T-helper 2 cell treated with Interferon-gamma antibody and Interleukin-4, amounts not matched to agents 5 μg/mL and 100 μg/mL, for 36 hours (primary cell): Measurements from ENCODE around the gene PTCD1.
A peak's percentile ranks its signal among the peaks of the same experiment; 100 is the strongest.

Experiments
- DNase-seq: peaks from one replicate; pipeline ENCODE4 v3.0.0; 2021; ENCODE audit warnings: low spot score
- H3K27ac Mint-ChIP-seq: one replicate; pipeline ENCODE4 v1.8.0; 2021; ENCODE audit warnings: mild to moderate bottlenecking, mixed read lengths
- H3K27me3 Mint-ChIP-seq: one replicate; pipeline ENCODE4 v1.8.0; 2021; ENCODE audit warnings: low read depth, mixed read lengths
- H3K36me3 Mint-ChIP-seq: one replicate; pipeline ENCODE4 v1.8.0; 2021; ENCODE audit warnings: low read depth, mixed read lengths
- H3K4me1 Mint-ChIP-seq: one replicate; pipeline ENCODE4 v1.8.0; 2021; ENCODE audit warnings: low read depth, mixed read lengths
- H3K4me3 Mint-ChIP-seq: one replicate; pipeline ENCODE4 v1.8.0; 2022; ENCODE audit warnings: mild to moderate bottlenecking, moderate library complexity, mixed read lengths
- H3K9me3 Mint-ChIP-seq: one replicate; pipeline ENCODE4 v1.8.0; 2021; ENCODE audit warnings: mixed read lengths

PTCD1 gene

GRCh38 chr7:99409192-99409572 is 29.4 kb downstream of the PTCD1 start:
- Mint-ChIP-seq H3K4me3 (peak overlapping the region; percentile 93), H3K4me1 (peaks cover 29% of the 10 kb centered on the region), H3K36me3 (peaks cover 36% of the 10 kb centered on the region), H3K9me3 (no peaks in the 10 kb centered on the region), H3K27me3 (no peaks in the 10 kb centered on the region), H3K27ac (peak overlapping the region; percentile 93)
- DNase-seq = peak; percentile 14

GRCh38 chr7:99408379-99409191 is 30.0 kb downstream of the PTCD1 start, which contains the start of the genes BUD31 and PDAP1:
Gene BUD31 (plus strand): TSS chr7:99408969. CDS start chr7:99411093, 2,124 bp downstream.
Gene PDAP1 (minus strand): TSS chr7:99408597. CDS start chr7:99408548, 49 bp downstream.
- H3K4me3 Mint-ChIP-seq = peak within 1 kb of the TSS; percentile 93
- H3K27ac Mint-ChIP-seq = peak within 1 kb of the TSS; percentile 93
- no peaks in the 10 kb centered on the region for H3K27me3 Mint-ChIP-seq
- peak; percentile 94 for DNase-seq
- H3K36me3 Mint-ChIP-seq = peaks cover 42% of the 10 kb centered on the region
- H3K4me1 Mint-ChIP-seq = peaks cover 32% of the 10 kb centered on the region
- no peaks in the 10 kb centered on the region for H3K9me3 Mint-ChIP-seq

GRCh38 chr7:99407872-99408378 is 30.7 kb downstream of the PTCD1 start:
- Mint-ChIP-seq H3K9me3 (no peaks in the 10 kb centered on the region), H3K36me3 (peaks cover 43% of the 10 kb centered on the region)

GRCh38 chr7:99406557-99406956 is 32.0 kb downstream of the PTCD1 start:
- Mint-ChIP-seq H3K4me1 (peaks cover 32% of the 10 kb centered on the region), H3K36me3 (peaks cover 38% of the 10 kb centered on the region), H3K4me3 (peak overlapping the region; percentile 93), H3K27ac (peak overlapping the region; percentile 41), H3K9me3 (no peaks in the 10 kb centered on the region), H3K27me3 (no peaks in the 10 kb centered on the region)
- no peak for DNase-seq

More at GRCh38 chr7:99407872-99408378, 30.7 kb downstream of the PTCD1 start:
- DNase-seq = no peak
- peak overlapping the region; percentile 93 for H3K27ac Mint-ChIP-seq
- peaks cover 32% of the 10 kb centered on the region for H3K4me1 Mint-ChIP-seq
- peak overlapping the region; percentile 93 for H3K4me3 Mint-ChIP-seq
- no peaks in the 10 kb centered on the region for H3K27me3 Mint-ChIP-seq

- Mint-ChIP-seq H3K27ac (no peak overlapping the region), H3K9me3 (no peaks in the 10 kb centered on the region), H3K4me3 (no peak overlapping the region), H3K36me3 (peaks cover 40% of the 10 kb centered on the region), H3K4me1 (peaks cover 23% of the 10 kb centered on the region), H3K27me3 (no peaks in the 10 kb centered on the region)
- no peak for DNase-seq
Observed at GRCh38 chr7:99404977-99405320, 33.6 kb downstream of the PTCD1 start.

GRCh38 chr7:99404235-99404976 is 34.2 kb downstream of the PTCD1 start:
- no peaks in the 10 kb centered on the region for H3K9me3 Mint-ChIP-seq
- no peak for DNase-seq
- H3K4me1 Mint-ChIP-seq = peaks cover 20% of the 10 kb centered on the region
- H3K36me3 Mint-ChIP-seq = peaks cover 41% of the 10 kb centered on the region
- no peak overlapping the region for H3K4me3 Mint-ChIP-seq
- H3K27ac Mint-ChIP-seq = peak overlapping the region; percentile 11
- H3K27me3 Mint-ChIP-seq = no peaks in the 10 kb centered on the region

GRCh38 chr7:99403764-99404163 is 34.8 kb downstream of the PTCD1 start:
- Mint-ChIP-seq H3K4me3 (no peak overlapping the region), H3K27ac (peak overlapping the region; percentile 11), H3K9me3 (no peaks in the 10 kb centered on the region), H3K4me1 (peaks cover 20% of the 10 kb centered on the region), H3K27me3 (no peaks in the 10 kb centered on the region), H3K36me3 (peaks cover 38% of the 10 kb centered on the region)
- no peak for DNase-seq

GRCh38 chr7:99402854-99403253 is 35.7 kb downstream of the PTCD1 start:
- Mint-ChIP-seq H3K9me3 (no peaks in the 10 kb centered on the region), H3K27me3 (no peaks in the 10 kb centered on the region), H3K27ac (no peak overlapping the region), H3K36me3 (peaks cover 47% of the 10 kb centered on the region), H3K4me1 (peaks cover 19% of the 10 kb centered on the region), H3K4me3 (no peak overlapping the region)
- no peak for DNase-seq

GRCh38 chr7:99399597-99399996 is 39.0 kb downstream of the PTCD1 start:
- no peak overlapping the region for H3K27ac Mint-ChIP-seq

GRCh38 chr7:99398891-99399445 is 39.6 kb downstream of the PTCD1 start:
- no peaks in the 10 kb centered on the region for H3K27me3 Mint-ChIP-seq
- no peak overlapping the region for H3K4me3 Mint-ChIP-seq
- DNase-seq = no peak
- H3K9me3 Mint-ChIP-seq = no peaks in the 10 kb centered on the region
- peak overlapping the region; percentile 64 for H3K27ac Mint-ChIP-seq
- peaks cover 4% of the 10 kb centered on the region for H3K4me1 Mint-ChIP-seq
- H3K36me3 Mint-ChIP-seq = peaks cover 71% of the 10 kb centered on the region

More at GRCh38 chr7:99399597-99399996, 39.0 kb downstream of the PTCD1 start:
- DNase-seq = no peak
- Mint-ChIP-seq H3K27me3 (no peaks in the 10 kb centered on the region), H3K4me1 (peaks cover 7% of the 10 kb centered on the region), H3K9me3 (no peaks in the 10 kb centered on the region), H3K36me3 (peaks cover 68% of the 10 kb centered on the region), H3K4me3 (no peak overlapping the region)

- Mint-ChIP-seq H3K4me3 (no peak overlapping the region), H3K9me3 (no peaks in the 10 kb centered on the region), H3K27me3 (no peaks in the 10 kb centered on the region), H3K27ac (peak overlapping the region; percentile 64), H3K36me3 (peaks cover 71% of the 10 kb centered on the region), H3K4me1 (peaks cover 9% of the 10 kb centered on the region)
- no peak for DNase-seq
Observed at GRCh38 chr7:99397297-99397983, 41.2 kb downstream of the PTCD1 start.

GRCh38 chr7:99396418-99397296 is 41.9 kb downstream of the PTCD1 start:
- peaks cover 76% of the 10 kb centered on the region for H3K36me3 Mint-ChIP-seq

More at GRCh38 chr7:99396418-99397296, 41.9 kb downstream of the PTCD1 start:
- Mint-ChIP-seq H3K9me3 (no peaks in the 10 kb centered on the region), H3K27me3 (no peaks in the 10 kb centered on the region), H3K27ac (peak overlapping the region; percentile 31), H3K4me3 (no peak overlapping the region), H3K4me1 (peaks cover 12% of the 10 kb centered on the region)
- DNase-seq = no peak
